HG02763 (cell line): ENCODE measurements around the gene PGRMC2.

Source experiments
- ATAC-seq: cut with Tn5 transposase; IDR thresholded peaks from one replicate; pipeline ENCODE4 v1.9.1; 2021; ENCODE audit warnings: mild to moderate bottlenecking, moderate library complexity; ENCODE audit not compliant: unreplicated experiment

The PGRMC2 gene

DNA sequence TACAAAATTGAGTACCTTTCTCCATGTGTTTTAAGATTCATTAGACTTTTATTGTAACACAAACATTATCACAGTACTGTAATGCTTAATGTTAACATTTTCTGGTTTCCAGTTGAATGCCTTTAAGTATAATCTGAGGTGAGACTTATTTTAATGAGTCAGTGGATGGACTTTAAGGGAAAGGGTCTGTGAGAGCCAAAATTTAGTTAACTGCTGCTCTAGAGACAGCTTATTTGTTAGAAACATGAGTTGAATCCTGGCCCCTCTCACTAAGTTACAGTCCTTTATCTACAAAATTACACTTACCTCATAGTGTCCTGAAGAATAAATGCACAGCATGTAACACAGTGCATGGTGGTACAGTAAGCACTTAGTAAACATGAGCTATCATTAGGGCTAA is 66.0 kb downstream of the PGRMC2 start:
- no peak for ATAC-seq

DNA sequence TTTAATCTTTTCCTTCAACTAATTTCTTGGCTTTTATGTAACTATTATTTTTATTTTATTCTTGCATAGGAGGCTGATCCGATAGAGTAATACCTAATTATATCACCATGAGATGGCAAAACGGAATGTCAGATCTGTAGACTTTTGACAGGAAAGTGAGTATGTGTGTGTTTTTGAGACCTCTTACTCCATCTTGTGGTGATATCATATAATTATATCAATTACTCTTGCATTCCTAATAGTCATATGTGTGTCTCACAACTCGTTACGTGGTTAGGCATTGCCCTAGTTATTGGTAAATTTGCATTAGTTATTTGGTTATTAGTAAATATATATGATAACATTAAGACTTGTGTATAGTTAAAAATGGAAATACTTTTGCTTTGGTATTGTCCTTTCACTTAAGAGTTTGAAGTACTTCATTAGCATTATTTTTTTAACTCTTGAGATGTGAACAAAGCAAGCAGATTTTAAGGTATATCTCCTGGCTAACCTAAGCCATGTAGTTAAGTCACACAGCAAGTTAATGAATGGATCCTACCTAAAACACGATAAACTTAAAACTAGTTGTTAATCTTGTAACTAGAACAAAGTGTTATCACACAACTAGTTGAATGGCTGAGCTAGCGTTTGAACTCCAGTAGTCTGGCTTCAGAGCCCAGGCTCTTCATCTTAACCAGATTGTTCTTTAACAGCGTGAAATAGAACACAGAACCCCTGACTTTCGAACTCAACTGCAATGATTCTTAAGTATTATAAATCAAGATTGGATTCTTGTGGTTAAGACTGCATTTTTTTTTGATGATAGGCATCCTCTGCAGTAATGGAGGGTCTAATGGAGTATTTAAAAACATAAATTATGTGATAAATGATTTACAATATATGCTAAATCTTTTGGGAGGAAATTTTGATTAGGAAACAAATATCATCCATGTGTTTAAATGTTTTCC is 67.1 kb downstream of the PGRMC2 start:
- ATAC-seq = no peak
